ENCODE measurements around the gene ZNF184.
A peak's percentile ranks its signal among the peaks of the same experiment; 100 is the strongest.

ZNF184 gene

GRCh38 chr6:27472617-27473400 lies at the start of gene ZNF184:
Gene ZNF184 (minus strand): TSS chr6:27473105. CDS start chr6:27472294, 811 bp downstream.
- DNase-seq: peak; percentile 98

DNA sequence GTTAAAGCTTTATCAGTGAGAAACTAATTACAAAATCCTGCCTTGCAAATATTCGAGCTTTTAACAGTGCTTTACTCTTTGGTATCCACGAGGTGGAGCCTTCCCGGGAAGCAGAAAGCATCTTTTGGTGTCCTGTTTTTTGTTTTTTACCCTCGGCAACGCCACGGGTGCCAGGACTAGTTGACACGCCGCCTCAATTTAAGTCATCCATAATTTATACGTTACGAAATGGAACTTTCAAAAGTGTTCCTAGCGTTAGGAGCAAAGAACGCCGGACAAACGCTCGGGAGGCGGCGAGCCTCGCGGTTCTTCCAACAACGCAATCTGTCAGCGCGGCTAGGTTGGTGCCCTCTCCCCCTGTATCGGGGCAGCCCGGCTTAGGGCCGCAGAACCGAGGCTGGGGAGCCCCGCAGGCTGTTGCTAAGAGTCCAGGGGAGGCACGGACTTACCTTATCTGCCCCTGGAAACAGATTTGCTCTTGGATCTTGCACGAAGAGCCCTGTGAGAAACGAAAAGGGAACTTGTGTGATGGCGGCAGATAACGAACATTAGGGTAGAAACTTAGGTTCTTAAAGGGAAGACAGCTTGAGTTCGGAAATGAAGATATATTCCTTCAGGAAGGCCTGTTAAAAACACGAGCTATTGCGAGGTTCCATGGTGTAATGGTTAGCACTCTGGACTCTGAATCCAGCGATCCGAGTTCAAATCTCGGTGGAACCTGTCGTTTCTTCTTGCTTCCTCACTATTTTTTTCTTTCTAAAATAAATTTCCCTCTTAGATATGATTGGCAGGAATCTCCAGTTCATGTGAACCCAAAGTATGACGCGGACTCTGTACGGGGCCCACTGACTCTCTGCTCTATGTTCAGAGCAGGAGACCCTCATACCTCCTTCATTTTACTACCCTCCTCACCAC lies 46.2 kb upstream of the ZNF184 start:
- peak; percentile 74 for DNase-seq

- no peak for DNase-seq
Measured at GRCh38 chr6:27517928-27518787, 45.3 kb upstream of the ZNF184 start.

- DNase-seq: no peak
Measured at GRCh38 chr6:27517238-27517637, 44.3 kb upstream of the ZNF184 start.

GRCh38 chr6:27514906-27515495 lies 42.1 kb upstream of the ZNF184 start:
- no peak for DNase-seq

DNA sequence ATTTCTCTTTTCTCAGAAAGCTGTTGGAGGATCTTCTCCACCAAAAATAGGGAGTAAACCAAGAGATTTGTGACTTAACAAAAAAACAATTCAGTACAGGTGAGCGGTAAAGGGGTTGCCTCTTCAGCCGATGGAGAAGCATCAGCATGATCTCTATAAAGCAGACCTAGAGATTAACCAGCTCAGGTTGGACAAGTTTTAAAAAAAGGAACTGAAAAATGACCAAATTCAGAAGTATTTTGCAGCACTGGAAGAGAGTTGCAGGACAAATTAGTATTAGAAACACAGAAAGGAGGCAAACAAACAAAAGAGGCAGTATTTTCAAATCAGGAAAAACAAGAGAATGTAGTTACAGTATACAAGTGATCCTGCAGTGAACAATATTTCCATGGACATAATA lies 39.6 kb upstream of the ZNF184 start:
- DNase-seq: no peak

DNA sequence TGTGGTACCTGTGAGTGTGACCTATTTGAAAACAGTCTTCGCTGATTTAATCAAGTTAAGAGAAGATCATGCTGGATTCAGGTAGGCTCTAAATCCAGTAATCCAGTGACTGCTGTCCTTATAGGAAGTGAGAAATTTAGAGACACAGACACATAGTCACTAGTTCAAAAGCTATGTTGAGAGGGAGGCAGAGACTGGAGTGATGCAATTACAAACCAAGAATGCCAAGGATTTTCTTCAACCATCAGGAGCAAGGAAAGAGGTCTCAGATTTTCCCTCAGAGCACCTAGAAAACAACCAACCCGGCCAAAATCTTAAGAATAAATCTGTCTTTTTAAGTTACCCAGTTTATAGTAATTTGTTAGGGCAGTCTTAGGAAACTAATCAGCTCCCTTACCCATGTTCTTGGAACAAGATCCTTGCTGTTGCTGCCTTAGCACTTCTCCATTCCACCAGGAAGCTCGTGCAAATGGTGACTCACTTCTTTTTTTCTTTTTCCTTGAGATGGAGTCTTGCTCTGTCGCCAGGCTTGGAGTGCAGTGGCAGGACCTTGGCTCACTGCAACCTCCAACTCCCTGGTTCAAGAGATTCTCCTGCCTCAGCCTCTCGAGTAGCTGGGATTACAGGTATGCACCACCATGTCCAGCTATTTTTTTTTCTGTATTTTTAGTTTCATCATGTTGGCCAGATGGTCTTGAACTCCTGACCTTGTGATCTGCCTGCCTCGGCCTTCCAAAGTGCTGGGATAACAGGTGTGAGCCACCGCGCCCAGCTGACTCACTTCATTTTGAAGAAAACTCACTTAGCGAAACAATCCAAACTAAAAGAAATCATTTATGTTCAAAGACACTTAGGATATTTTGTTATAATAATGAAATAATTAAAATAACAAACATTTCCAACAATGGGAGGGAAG lies 34.4 kb upstream of the ZNF184 start:
- no peak for DNase-seq

DNA sequence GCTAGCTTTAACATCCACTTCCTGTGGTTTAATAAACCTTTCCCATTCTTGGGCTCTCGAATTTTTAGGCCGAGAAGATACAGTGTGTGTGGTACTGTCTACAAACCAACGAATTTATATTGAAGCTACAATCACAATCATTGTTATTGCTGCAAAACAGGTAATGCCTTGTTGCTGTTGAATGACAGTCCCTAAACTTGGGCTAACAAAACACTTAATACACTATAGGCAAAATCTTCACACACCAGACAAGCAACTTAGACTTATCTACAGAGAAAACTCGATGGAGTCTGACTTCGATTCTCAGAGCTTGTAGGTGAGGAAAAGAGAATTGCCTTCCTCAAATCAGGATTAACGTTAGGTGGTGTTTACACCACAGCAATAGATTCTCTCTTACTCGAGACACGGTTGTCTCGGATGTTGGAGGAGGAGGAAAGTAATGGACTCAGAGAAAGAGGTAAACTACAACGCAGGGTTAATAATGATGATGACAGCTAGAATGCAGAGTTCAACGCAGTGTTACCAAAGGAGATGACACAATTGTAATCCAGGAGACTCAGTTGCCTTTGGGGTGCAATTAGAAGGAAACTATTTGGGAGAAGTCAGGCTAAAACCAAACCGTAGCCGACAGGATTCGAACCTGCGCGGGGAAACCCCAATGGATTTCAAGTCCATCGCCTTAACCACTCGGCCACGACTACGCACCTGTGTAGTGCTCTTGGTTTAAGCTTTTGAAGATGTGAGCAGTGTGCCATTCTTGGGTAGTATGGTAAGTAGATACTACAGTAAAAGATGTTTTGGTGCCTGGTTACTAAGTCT lies 32.5 kb upstream of the ZNF184 start:
- peak; percentile 34 for DNase-seq

DNA sequence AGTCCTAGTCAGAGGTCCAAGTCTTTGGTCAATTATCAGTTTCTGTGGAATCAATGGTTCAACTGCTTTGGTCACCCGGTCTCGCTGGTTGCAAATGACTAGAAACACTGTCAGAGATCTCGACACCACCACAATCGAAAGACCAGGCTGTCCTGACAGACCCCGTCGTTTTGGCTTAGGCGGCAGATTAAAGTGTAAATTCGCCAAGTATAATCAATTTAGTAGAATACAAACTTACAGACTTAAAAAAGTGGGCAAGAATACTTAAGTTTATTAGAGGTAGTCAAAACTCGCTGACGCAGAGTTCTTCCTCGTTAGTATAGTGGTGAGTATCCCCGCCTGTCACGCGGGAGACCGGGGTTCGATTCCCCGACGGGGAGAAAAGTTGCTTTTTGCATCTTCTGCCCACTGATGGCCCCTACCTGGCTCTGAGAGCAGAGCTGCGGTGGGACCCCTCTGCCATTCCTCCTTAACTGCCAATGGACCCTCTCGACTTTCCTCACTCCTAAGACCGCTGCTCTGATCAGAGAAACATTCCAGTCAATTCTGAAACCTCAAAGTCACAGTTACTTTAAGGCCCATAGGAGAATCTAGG lies 30.6 kb upstream of the ZNF184 start:
- peak; percentile 73 for DNase-seq

DNA sequence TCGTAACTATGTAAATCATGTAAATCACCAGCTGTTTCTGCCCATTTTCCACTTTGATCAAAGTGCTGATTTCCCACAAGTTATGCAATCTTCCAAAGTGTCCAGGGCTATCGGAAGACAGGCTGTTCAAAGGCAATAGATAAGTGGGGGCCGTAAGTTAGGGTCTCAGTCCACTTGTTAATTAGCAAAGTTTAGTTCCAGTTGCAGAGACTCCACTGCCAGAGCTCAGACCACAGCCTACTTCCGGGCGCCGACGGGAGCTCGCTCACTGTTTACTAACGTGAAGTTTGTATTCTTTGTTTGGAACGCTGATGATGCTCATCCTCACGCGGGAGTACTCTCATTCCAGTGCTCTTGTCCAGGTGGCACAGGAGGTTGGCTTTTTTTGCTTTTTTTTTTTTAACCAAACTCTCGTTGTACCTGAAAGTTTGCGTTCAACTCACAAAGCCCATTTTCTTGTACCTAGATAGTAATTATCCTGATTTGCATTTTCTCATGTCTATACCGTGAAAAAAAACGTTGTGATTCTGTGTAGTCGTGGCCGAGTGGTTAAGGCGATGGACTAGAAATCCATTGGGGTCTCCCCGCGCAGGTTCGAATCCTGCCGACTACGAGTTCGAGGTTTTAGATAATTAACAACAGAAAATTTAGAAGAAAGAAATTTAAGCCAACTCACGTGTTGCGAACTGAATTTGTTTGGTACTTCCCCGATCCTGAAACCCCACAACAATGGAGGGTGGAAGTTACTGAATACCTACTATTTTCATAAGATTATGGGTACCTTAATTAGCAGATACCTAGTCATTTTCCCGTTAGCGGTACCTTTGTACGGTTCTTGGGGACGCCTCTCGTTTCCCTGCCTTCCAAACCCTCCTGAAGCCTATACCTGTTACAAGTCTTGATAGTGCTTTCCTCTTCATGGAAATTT lies 29.9 kb upstream of the ZNF184 start:
- peak; percentile 32 for DNase-seq

- DNase-seq: no peak
Measured at GRCh38 chr6:27501187-27501586, 28.3 kb upstream of the ZNF184 start.

DNA sequence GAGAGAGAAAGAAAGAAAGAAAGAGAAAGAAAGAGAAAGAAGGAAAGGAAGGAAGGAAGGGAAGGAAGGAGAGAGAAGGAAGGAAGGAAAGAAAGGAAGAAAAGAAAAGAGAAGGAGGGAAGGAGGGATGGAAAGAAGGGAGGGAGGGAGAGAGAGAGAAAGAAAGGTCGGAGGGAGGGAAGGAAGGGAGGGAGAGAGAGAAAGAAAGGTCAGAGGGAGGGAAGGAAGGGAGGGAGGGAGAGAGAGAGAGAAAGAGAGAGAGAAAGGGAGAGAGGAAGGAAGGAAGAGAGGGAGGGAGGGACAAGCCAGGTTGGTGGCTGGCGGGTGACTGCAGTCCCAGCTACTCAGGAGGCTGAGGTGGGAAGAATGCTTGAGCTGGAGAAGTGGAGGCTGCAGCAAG lies 27.3 kb upstream of the ZNF184 start:
- no peak for DNase-seq

DNA sequence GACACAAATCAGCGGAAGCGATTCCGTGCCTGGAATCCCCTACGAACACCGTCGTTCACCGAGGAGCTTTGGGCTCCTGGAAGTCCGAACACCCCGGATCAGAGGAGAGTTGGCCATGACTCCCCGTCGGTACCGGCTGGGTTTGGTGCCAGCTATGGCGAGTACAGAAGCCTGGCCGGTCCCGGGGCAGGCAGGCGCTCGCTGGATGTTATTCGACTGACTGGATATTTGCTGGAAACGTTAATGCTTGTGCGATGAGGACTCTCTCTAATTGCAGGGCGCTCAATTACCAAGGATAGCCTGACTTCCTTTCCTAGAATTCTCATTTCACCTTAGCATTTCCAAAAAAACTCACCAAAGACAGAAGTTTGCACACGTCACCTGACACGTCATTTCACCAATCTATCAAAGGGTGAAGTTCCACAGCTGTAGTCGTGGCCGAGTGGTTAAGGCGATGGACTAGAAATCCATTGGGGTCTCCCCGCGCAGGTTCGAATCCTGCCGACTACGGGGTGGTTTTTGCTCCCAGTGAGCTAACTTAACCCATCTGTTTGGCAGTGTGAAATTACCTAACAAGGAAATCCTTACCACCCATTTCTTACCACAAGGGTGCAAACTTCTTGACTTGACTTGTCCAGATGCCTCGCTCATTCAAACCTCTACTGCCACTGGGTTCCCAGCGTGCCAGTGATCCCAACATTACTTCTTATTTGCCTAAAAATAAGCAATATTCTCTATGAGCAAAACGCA lies 22.7 kb upstream of the ZNF184 start:
- DNase-seq: peak; percentile 64

- DNase-seq: no peak
Measured at GRCh38 chr6:27494987-27495385, 22.1 kb upstream of the ZNF184 start.

GRCh38 chr6:27494103-27494502 lies 21.2 kb upstream of the ZNF184 start:
- no peak for DNase-seq

DNA sequence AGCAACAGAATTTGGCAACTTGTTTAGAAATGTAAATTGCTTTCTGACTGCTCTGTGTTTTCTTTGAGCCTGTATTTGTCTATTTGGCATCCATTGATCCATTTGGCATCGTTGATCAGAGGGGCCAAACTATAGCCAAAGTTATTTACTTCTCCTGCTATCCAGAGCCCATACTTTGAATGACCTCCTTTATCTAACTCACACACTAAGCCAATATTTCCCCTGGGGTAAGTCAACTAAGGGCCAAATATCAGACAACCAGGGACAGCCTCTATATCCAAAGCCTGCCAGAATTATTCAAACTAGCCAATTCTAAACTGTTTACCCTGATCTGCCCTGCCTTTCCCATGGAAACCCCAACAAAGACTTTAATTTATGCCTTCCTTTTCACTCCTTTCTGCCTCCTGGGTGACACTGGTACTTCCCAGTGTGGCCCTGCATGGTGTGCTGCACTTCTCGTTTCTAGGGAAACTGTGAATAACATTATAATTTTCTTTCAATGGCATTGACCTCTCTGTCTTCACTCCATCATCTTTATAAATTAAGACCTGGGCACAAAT lies 19.8 kb upstream of the ZNF184 start:
- no peak for DNase-seq

DNA sequence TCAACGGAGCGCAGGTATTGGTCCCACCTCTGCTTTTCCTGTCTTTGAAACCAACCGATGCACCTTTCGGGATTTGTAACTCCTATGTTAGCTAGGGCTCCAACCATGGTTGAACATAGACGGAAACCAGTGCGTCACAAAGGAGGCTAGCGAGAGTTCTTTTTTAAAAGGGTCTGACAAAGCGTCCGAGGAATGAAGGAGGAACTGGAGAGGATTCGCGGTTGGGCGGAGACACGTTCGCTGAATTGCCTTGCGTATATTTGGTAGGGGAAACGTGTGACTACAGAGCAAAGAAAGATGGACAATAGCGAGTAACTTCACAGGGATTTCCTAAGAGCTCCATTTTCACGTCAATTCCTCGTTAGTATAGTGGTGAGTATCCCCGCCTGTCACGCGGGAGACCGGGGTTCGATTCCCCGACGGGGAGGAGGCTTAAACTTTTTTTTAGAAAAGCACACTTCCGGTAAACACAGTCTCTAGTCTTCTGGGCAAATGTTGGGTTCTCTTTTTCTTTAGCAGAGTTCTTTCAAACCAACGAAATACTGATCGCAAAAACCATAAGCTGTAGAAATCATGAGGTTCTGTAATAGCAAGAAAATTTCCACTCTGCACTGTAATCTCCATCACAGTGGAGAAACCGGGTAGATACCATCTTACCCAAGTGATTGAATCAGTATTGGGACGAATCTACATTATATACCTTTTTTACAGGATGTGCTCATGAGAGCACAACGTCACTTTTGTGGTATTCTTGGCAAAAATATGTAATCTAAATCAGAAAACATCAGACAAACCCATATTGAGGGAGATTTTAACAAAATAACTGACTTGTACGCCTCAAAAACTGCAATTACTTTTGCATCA lies 6.6 kb upstream of the ZNF184 start:
- DNase-seq: peak; percentile 92
